Transverse colon (tissue), 4 donors: ENCODE results near the gene CYB5D1. TPM values are rescaled to one million over a fixed set of nuclear protein-coding genes. Genes with fewer than 3 reads are reported as not detected.

Experiments used
- DNase-seq: peaks from one replicate; pipeline ENCODE4 v3.0.0-alpha.2; 2019
- H3K27ac ChIP-seq, 4 donors: fragments of 200-600 bp; sonication (generic); 2 replicates each; pipeline ENCODE4 v1.5.1; 2016 to 2018; ENCODE audit warnings: inconsistent platforms in 4 of 4
- H3K27me3 ChIP-seq: fragments of 200-600 bp; sonication (generic); 2 replicates; pipeline ENCODE4 v1.5.1; 2017; ENCODE audit warnings: inconsistent platforms
- H3K36me3 ChIP-seq, 4 donors: fragments of 200-600 bp; sonication (generic); 2 replicates each; pipeline ENCODE4 v1.5.1; 2017 to 2019; ENCODE audit warnings: inconsistent platforms in 4 of 4
- H3K4me1 ChIP-seq, 4 donors: fragments of 200-600 bp; sonication (generic); 2 replicates each; pipeline ENCODE4 v1.5.1; 2017 to 2020; ENCODE audit warnings: inconsistent platforms in 4 of 4
- H3K4me3 ChIP-seq, 4 donors: fragments of 200-600 bp; sonication (generic); 1 replicate in 1 of 4; 2 replicates in 3 of 4; pipeline versions ENCODE4 v1.5.1 to v1.6.1; 2017 to 2019; ENCODE audit warnings: inconsistent platforms in 4 of 4
- H3K9me3 ChIP-seq, 2 donors: fragments of 200-600 bp; sonication (generic); 2 replicates each; pipeline ENCODE4 v1.5.1; 2017 to 2019; ENCODE audit warnings: inconsistent platforms in 2 of 2
- EP300 ChIP-seq: sonication (generic); formaldehyde crosslinking; IDR thresholded peaks from one replicate; pipeline ENCODE4 v1.6.1; 2017; ENCODE audit warnings: antibody characterized with exemption, low read depth
- POLR2A ChIP-seq: fragments of 450-650 bp; IDR thresholded peaks from one replicate; pipeline ENCODE4 v1.6.1; 2016; ENCODE audit warnings: antibody characterized with exemption, mild to moderate bottlenecking, moderate library complexity
- POLR2AphosphoS5 ChIP-seq, 3 donors: sonication (generic); formaldehyde crosslinking; IDR thresholded peaks; one replicate each; pipeline ENCODE4 v1.6.1; 2016; ENCODE audit warnings: antibody characterized with exemption in 3 of 3
- WGBS, 2 donors: methylation state at CpG; one replicate each; pipeline ENCODE4 v1.1.5; 2018; ENCODE audit warnings: low coverage in 1 of 2; 5-methylcytosine and 5-hydroxymethylcytosine counted together
- in situ Hi-C, 4 donors: fragments of 200-750 bp; cut with MboI; loops; one replicate each; pipeline versions ENCODE4 v1.15.0 to v1.15.1; 2017; ENCODE audit warnings: low sequenced_read_pairs in 3 of 4, low pct_ligation_motif_present in 1 of 4, low pct_unique_long_range_greater_than_20kb in 1 of 4
- intact Hi-C: fragments of 100-400 bp; cut with DNase I; formaldehyde crosslinking; loops from one replicate; pipeline ENCODE4 v1.15.1; 2023; ENCODE audit warnings: low total_unique reads
- total RNA-seq, 4 donors: library from RNA; depleted of rRNA; stranded (reverse); fragments of >200 nt; gene quantifications; one replicate each; pipeline ENCODE4 v1.1.0, GENCODE V29; 2016
- TF ChIP-seq, protein P1 (sequence below), 5 experiments: fragments of 200-600 bp in 3 of 5; fragments of 450-650 bp in 2 of 5; sonication (generic) in 3 of 5; IDR thresholded peaks; 1 replicate in 2 of 5; 2 replicates in 3 of 5; pipeline ENCODE4 v1.5.1; 2016 to 2017; ENCODE audit warnings: antibody characterized with exemption in 5 of 5, inconsistent platforms in 3 of 5, mild to moderate bottlenecking in 2 of 5, moderate library complexity in 1 of 5

CYB5D1 gene
- total RNA-seq, 4 donors from 2014 or later = 4.9 to 50.4 (median 9.6) TPM; not detected in 1

DNA sequence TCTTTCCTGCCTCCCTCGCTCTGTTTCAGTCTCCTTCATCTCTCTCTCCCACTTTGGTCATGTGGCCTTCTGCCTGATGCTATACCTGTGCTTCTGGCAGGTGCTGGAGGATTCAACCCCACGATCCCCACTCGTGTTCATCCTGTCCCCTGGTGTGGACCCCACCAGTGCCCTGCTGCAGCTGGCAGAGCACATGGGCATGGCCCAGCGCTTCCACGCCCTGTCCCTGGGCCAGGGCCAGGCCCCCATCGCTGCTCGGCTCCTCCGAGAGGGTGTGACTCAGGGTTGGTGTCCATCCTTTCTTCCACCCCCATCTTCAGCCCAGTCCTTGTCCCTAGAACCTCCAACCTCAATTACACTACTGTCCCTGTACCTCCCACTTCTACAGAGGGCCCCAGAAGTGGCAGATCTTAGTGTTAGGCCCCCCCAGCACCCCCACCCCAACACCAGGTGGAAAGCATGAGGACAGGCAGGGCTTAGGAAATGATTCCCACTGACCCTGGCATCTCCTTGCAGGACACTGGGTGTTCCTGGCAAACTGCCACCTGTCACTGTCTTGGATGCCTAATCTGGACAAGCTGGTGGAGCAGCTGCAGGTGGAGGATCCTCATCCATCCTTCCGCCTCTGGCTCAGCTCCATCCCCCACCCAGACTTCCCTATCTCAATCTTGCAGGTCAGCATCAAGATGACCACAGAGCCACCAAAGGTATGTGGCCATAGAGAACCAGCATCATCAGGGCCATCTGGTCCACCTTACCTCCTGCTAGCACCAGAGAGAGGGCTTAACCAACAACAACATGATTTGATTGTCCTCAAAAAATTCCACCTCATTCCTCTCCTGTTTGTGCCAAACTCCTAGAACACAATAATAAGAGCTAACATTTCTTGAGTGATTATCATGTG, 33.5 kb upstream of the CYB5D1 start:
- no peaks in the 10 kb centered on the region for H3K4me1 ChIP-seq
- no peak overlapping the region for H3K4me3 ChIP-seq
- in situ Hi-C loops = no loop called here
- no peak overlapping the region for H3K27ac ChIP-seq
- DNase-seq = no peak
- no peaks in the 10 kb centered on the region for H3K36me3 ChIP-seq
- TF ChIP-seq EP300 (no peak), POLR2A (no peak), POLR2AphosphoS5 (IDR thresholded peaks at IDR 0.05) (no peak)
- TF ChIP-seq, protein P1, sequence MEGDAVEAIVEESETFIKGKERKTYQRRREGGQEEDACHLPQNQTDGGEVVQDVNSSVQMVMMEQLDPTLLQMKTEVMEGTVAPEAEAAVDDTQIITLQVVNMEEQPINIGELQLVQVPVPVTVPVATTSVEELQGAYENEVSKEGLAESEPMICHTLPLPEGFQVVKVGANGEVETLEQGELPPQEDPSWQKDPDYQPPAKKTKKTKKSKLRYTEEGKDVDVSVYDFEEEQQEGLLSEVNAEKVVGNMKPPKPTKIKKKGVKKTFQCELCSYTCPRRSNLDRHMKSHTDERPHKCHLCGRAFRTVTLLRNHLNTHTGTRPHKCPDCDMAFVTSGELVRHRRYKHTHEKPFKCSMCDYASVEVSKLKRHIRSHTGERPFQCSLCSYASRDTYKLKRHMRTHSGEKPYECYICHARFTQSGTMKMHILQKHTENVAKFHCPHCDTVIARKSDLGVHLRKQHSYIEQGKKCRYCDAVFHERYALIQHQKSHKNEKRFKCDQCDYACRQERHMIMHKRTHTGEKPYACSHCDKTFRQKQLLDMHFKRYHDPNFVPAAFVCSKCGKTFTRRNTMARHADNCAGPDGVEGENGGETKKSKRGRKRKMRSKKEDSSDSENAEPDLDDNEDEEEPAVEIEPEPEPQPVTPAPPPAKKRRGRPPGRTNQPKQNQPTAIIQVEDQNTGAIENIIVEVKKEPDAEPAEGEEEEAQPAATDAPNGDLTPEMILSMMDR (IDR thresholded peaks at IDR 0.05) = no peak
- no peaks in the 10 kb centered on the region for H3K27me3 ChIP-seq
- H3K9me3 ChIP-seq = no peaks in the 10 kb centered on the region
- WGBS, 2 donors = 75% methylated on average over 9 of the region's 9 CpGs; no CpG with 5 or more reads in 1 of the 2 donors
- intact Hi-C loops = no loop called here

DNA sequence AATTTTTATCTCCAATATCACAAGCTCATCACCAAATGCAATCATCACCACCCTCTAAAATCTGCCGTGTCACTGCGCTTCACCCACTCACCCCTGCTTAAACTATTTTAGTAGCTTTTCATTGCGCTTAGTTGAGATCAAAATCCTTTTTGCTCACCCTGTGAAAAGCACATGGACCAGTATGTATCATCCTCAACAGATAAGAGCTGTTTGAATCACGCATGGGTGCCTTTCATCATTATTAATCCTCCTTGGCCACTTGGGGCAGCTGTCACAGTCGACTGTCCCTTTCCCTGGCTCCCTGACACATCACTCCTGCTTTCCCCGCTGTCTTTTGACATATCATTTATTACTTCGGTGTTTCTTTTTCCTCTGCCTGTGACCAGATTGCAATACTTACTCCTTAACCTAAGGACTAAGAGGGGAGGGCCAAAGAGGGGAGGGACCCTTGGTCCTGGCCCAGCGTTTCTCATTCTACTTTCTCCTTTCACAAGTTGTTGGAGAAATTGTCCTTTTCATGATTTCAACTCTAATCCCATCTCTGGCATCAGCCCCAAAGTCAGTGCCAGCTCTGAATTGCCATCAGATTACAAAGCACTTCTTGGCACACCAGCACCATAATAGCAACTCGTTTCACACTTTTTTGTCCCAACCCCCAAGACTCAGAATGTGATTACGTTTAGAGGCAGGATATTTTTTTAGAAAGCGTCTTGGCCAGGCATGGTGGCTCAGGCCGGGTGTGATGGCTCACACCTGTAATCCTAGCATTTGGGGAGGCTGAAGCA, 32.4 kb upstream of the CYB5D1 start:
- Histone ChIP-seq H3K4me1 (no peaks in the 10 kb centered on the region), H3K4me3 (no peak overlapping the region), H3K27me3 (no peaks in the 10 kb centered on the region), H3K36me3 (no peaks in the 10 kb centered on the region), H3K9me3 (no peaks in the 10 kb centered on the region), H3K27ac (no peak overlapping the region)
- TF ChIP-seq POLR2AphosphoS5 (IDR thresholded peaks at IDR 0.05) (no peak), EP300 (no peak), POLR2A (no peak)
- TF ChIP-seq, protein P1 (IDR thresholded peaks at IDR 0.05) = no peak
- in situ Hi-C loops (no loop called here), intact Hi-C loops (no loop called here)
- WGBS, 2 donors = 48 to 53% methylated on average over 7 to 12 of the region's 12 CpGs
- DNase-seq = no peak

DNA sequence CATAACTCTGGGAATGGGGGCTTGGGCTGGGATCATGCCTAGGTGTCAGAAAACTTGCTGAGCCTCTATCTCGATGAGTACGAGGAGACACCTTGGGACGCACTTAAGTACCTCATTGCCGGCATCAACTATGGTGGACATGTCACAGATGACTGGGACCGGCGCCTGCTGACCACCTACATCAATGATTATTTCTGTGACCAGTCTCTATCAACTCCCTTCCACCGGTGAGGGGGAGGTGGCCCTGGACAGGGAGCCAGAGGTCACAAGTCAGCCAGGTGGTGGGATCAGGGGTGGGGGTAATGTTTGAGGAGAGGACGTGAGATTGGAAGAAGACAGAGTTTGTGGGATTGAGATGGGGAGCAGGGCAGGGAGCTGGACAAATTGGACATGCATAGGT, 27.2 kb upstream of the CYB5D1 start:
- in situ Hi-C loops (no loop called here), intact Hi-C loops (no loop called here)

More for the DNA sequence above, 27.2 kb upstream of the CYB5D1 start:
- peaks cover 0 to 17% (median 6%) of the 10 kb centered on the region in 4 donors for H3K4me1 ChIP-seq
- TF ChIP-seq, protein P1 (IDR thresholded peaks at IDR 0.05) = no peak
- no peak for TF ChIP-seq POLR2A
- TF ChIP-seq POLR2AphosphoS5 (IDR thresholded peaks at IDR 0.05) = no peak
- TF ChIP-seq EP300 = no peak
- H3K4me3 ChIP-seq = no peak overlapping the region
- no peaks in the 10 kb centered on the region for H3K36me3 ChIP-seq
- DNase-seq = no peak
- no peaks in the 10 kb centered on the region for H3K27me3 ChIP-seq
- H3K9me3 ChIP-seq = no peaks in the 10 kb centered on the region
- H3K27ac ChIP-seq = no peak overlapping the region
- WGBS, 2 donors = 43 to 92% methylated on average over 1 to 8 of the region's 8 CpGs
